ENCODE results near the gene ICE2. TPM values are rescaled to one million over a fixed set of nuclear protein-coding genes. Genes with fewer than 3 reads are reported as not detected.

The ICE2 gene
- total RNA-seq, 6 experiments from 2014 or later = 29.3 to 36.9 (median 33.8) TPM

DNA sequence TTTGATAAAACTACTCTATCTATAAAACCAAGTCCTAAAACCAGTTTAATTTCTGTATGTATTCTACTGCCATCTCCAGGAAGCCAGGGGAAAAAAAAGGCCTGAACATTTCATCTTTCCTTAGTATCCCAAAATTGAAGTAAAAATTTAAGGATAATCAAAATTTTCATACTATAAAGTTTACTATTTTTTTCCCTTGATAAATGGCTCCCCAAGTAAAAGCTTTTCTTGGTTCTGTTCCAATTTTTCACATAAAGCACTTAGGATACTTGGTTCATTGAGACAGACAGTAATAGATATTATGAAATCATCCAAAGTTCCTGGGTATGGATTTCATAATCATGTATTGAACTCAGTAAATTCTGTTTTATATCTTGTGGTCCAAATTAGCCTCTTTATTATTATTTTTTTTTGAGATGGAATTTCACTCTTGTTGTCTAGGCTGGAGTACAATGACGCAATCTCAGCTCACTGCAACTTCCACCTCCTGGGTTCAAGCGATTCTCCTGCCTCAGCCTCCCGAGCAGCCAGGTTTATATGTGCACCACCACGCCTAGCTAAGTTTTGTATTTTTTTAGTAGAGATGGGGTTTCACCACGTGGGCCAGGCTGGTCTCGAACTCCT lies 34.5 kb downstream of the ICE2 start:
- Mint-ChIP-seq H3K27me3 (ENCODE audit: insufficient read depth) (no peaks in the 10 kb centered on the region), H3K4me3 (no peak overlapping the region), H3K9me3 (no peaks in the 10 kb centered on the region), H3K4me1 (ENCODE audit: low read depth) (peaks cover 44% of the 10 kb centered on the region), H3K27ac (no peak overlapping the region), H3K36me3 (ENCODE audit: low read depth) (peaks cover 9% of the 10 kb centered on the region; the same call in 1 of the 2 replicates)
- DNase-seq = peak; percentile 40
- TF ChIP-seq, protein P1, sequence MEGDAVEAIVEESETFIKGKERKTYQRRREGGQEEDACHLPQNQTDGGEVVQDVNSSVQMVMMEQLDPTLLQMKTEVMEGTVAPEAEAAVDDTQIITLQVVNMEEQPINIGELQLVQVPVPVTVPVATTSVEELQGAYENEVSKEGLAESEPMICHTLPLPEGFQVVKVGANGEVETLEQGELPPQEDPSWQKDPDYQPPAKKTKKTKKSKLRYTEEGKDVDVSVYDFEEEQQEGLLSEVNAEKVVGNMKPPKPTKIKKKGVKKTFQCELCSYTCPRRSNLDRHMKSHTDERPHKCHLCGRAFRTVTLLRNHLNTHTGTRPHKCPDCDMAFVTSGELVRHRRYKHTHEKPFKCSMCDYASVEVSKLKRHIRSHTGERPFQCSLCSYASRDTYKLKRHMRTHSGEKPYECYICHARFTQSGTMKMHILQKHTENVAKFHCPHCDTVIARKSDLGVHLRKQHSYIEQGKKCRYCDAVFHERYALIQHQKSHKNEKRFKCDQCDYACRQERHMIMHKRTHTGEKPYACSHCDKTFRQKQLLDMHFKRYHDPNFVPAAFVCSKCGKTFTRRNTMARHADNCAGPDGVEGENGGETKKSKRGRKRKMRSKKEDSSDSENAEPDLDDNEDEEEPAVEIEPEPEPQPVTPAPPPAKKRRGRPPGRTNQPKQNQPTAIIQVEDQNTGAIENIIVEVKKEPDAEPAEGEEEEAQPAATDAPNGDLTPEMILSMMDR (IDR thresholded peaks at IDR 0.05) = peak; percentile 82

DNA sequence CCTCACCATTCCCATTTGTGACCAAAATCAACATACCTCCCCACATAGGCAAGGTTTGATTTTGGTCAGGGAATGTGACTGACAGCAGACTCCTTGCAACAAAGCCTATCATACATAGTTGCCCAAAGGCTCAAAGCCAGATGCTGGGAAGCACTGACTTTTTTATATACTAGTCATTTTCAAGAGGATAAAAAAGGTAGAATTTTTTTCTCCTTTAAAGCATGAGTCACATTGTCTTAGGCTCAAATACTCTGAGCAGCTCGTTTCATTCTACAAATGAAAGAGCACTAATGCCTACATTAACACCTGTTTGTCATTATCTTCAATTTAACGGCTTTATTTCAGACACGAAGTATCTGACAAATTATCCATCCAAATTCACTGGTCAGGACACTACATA lies 36.2 kb downstream of the ICE2 start:
- DNase-seq = peak; percentile 38

DNA sequence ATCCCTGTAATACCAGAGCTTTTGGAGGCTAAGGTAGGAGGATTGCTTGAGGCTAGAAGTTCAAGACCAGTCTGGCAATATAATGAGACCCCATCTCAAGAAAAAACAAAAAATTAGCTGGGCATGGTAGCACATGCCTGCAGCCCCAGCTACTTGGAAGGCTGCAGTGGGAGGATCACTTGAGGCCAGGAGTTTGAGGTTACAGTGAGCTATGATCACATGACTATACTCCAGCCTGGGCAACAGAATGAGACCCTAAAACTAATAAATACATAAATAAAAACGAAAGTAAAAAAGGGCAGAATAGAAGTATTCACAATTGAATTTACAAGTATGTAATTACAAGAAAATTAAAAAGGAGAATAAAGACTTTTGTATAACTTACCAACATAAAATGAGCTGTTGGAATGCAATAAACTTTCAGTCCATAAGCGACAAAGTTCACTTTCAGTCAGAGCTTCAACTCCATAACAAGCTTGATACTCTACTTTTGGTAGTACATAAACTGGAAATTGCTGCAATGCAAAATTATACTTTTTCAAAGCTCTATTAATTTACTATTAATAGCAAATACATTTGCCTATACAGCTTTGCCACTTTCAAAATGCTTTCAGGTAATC lies 36.8 kb downstream of the ICE2 start:
- Mint-ChIP-seq H3K4me3 (peak overlapping the region; percentile 15; the same call in 1 of the 2 replicates), H3K27ac (peak overlapping the region; percentile 38), H3K9me3 (no peaks in the 10 kb centered on the region), H3K4me1 (ENCODE audit: low read depth) (peaks cover 44% of the 10 kb centered on the region), H3K36me3 (ENCODE audit: low read depth) (no peaks in the 10 kb centered on the region; the same call in 1 of the 2 replicates), H3K27me3 (ENCODE audit: insufficient read depth) (no peaks in the 10 kb centered on the region)
- DNase-seq = no peak
- TF ChIP-seq, protein P1 (IDR thresholded peaks at IDR 0.05) = no peak

More for the DNA sequence above, 36.2 kb downstream of the ICE2 start:
- H3K9me3 Mint-ChIP-seq = no peaks in the 10 kb centered on the region
- H3K27ac Mint-ChIP-seq = peak overlapping the region; percentile 66
- peak overlapping the region; percentile 37 for H3K4me3 Mint-ChIP-seq
- H3K4me1 Mint-ChIP-seq (ENCODE audit: low read depth) = peaks cover 44% of the 10 kb centered on the region
- no peaks in the 10 kb centered on the region for H3K27me3 Mint-ChIP-seq (ENCODE audit: insufficient read depth)
- TF ChIP-seq, protein P1 (IDR thresholded peaks at IDR 0.05) = no peak
- H3K36me3 Mint-ChIP-seq (ENCODE audit: low read depth) = no peaks in the 10 kb centered on the region; the same call in 1 of the 2 replicates

DNA sequence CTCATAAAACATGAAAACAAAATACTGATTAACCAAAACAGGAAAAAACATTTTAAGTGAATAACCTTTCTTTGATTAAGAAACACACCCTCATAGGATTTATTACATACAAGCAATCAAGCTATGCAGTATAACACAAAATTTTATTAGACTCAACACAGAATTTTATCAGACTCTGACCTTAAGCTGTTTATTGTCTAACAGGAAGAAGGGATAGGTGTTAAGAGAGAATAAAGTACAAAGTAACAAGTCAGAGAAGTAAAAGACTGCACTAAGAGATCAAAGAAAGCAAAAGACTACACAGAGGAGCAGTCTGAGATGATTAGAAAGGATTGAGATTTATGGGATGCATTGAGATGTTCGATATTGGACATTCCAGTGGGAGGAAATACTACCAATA lies 37.6 kb downstream of the ICE2 start:
- H3K36me3 Mint-ChIP-seq (ENCODE audit: low read depth) = no peaks in the 10 kb centered on the region; the same call in 1 of the 2 replicates
- no peaks in the 10 kb centered on the region for H3K27me3 Mint-ChIP-seq (ENCODE audit: insufficient read depth)
- H3K9me3 Mint-ChIP-seq = no peaks in the 10 kb centered on the region
- no peak overlapping the region for H3K4me3 Mint-ChIP-seq
- no peak overlapping the region for H3K27ac Mint-ChIP-seq
- TF ChIP-seq, protein P1 (IDR thresholded peaks at IDR 0.05) = no peak
- no peak for DNase-seq
- H3K4me1 Mint-ChIP-seq (ENCODE audit: low read depth) = peaks cover 44% of the 10 kb centered on the region

DNA sequence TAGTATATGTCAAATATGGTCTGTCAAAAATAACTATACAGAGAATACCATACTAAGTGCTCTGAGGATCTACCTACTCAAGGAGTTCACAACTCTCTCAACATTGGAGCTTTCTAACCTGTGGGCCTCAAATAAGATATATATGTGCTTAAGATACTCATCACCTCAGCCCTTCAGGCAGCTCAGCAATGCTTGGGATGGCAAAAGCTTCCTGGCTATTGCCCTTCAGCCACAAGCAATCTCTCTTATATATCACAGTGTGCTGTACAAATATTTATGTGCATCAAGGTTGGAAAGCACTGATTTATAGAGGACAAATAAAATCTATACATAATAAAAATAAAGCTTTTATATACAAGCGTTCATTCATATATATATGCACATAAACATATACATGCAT lies 40.3 kb downstream of the ICE2 start:
- Mint-ChIP-seq H3K4me3 (no peak overlapping the region), H3K9me3 (no peaks in the 10 kb centered on the region), H3K36me3 (ENCODE audit: low read depth) (no peaks in the 10 kb centered on the region; the same call in 1 of the 2 replicates), H3K27ac (no peak overlapping the region), H3K27me3 (ENCODE audit: insufficient read depth) (no peaks in the 10 kb centered on the region), H3K4me1 (ENCODE audit: low read depth) (peaks cover 41% of the 10 kb centered on the region)
- TF ChIP-seq, protein P1 (IDR thresholded peaks at IDR 0.05) = no peak
- DNase-seq = no peak

All from HFFc6 (cell line).